NCI-H446 (cell line): ENCODE results near the gene MRS2.

Experiments used
- DNase-seq, 2 experiments: peaks; one replicate each; lab custom pipeline; 2025; lab: John Stamatoyannopoulos, UW

The MRS2 gene

GRCh38 chr6:24431045-24431451 lies 28.3 kb downstream of the MRS2 start:
- peak; percentile 11 to 32 for DNase-seq

- no peak for DNase-seq
Measured at GRCh38 chr6:24432611-24433010, 29.9 kb downstream of the MRS2 start.

DNA sequence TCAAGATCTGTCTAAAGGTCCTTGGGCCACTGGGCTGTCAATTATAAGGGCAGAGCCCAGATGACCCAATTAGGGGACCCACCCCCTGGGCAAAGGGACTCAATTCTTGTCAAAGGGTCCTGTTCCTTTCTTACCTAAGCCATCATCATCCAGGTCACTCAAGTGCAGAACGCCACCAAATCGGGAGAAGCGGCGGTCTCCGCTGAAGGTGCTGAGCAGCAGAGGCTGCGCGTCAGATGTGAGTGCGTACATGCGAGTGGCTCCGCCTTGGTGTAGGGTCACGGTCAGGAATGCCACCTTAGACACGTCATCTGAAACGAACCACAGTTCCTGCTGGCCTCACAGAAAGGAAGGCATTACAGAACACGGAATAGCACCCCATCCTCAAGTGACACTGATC lies 34.2 kb downstream of the MRS2 start:
- DNase-seq = no peak

DNA sequence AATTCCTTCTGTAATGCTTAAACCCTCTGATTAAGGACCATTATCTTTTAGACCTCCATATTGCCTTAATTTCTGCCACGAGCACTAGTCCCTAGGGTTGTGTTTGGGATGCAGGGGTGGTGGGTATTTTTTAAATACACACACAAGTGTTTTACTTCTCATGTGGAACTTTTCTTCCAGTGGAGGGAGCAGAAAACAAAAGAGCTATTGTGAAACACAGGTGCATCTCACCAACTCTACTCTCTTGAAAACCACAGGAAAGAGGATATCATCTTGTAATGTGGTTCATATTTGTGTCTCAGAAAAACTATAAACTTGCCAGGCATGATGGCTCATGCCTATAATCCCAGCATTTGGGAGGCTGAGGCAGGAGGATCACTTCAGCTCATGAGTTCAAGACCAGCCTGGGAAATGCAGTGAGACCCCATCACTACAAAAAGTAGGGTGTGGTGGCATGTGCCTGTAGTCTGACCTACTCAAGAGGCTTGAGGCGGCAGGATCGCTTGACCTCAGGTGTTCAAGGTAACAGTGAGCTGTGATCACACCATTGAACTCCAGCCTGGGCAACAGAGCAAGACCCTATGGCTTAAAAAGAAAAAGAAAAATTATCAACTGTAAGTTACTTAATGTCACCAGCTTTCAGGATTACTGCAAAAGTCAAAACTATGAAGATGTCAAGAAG lies 37.3 kb downstream of the MRS2 start:
- DNase-seq = no peak

- no peak for DNase-seq
Measured at GRCh38 chr6:24440897-24441598, 38.3 kb downstream of the MRS2 start.

GRCh38 chr6:24441599-24441904 lies 38.8 kb downstream of the MRS2 start:
- DNase-seq = no peak

DNA sequence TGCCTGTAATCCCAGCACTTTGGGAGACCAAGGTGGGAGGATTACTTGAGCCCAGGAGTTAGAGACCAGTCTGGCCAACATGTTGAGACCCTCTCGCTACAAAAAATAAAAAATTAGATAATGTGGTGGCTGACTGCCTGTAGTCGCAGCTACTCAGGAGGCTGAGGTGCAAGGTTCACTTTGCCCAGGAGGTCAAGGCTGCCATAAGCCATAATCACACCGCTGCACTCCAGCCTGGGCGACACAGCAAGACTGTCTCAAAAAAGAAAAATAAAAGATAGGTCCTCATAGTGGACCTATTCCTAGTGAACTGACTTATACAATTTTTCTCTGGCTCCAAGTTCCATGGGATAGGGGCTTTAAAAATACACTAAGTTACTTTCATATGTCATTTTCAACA lies 41.9 kb downstream of the MRS2 start:
- no peak for DNase-seq

DNA sequence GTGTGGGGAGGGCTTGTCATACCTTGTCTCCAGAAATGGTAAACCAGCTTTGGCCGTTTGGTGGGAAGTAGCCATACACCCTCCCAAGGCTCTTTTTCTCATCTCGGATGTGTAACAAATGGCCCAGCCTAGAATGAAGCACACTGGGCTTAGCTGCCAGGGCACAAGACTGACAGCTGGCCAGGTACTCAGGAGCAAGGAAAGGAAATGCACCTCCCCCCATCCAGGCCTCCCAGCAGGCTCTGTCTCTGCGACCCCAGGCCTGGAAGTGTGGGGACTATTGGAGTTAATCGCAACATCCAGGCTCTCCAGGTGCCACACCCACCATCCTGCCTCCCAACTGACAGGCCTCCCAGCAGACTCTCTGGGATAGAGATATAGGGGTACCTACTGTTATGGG lies 43.0 kb downstream of the MRS2 start:
- no peak for DNase-seq

DNA sequence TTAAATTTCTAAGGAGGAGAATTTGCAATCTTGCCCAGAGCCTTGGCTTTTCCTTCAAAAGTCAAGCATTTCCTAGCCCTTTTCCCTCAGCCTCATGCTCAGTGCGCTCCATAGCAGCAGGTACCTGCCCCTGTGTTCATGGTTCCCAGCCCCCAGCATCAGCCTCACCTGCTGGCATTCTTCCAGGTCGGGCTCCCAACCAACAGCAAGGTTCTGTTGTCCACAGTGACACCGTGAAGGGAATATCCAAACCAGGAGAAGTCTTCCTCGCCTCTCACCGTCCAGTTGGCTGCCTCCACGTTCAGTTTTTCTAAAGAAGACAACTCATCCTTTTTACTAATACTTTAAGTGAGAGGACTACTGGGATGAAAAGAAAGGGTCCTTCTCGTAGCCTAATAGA lies 43.9 kb downstream of the MRS2 start:
- DNase-seq = no peak

- no peak for DNase-seq
Measured at GRCh38 chr6:24448396-24448795, 45.7 kb downstream of the MRS2 start.

DNA sequence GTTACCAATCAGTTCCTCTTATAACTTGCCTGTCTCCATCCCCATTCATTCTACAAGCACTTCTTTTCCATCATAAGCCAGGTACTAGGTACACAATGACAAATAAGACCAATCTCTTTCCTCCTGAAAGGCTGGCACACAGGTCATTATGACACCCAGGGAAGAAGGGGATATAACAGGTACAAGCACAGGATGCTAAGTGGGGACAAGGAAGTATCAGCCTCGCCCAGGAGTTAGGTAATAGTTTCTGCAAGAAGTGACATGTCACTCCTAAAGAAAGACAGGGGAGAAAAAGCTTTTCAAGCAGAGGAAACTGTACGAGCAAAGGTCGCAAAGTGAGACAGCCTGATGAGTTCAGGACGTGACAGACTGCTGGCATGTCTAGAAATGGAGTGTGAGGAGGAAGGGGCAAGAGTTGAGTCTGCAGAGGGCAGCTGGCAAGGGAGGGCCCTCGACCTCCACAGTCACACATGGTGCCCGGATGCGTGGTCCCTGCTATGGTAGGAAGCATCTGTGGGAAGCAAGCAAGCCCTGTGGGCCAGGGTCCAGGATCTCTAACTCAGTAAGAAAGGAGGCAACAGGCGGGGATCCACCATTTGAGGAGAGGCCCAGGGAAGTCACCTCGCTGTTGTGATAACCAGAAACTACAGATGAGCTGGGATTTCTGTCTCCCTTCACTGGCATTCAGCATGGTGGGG lies 46.2 kb downstream of the MRS2 start:
- no peak for DNase-seq

DNA sequence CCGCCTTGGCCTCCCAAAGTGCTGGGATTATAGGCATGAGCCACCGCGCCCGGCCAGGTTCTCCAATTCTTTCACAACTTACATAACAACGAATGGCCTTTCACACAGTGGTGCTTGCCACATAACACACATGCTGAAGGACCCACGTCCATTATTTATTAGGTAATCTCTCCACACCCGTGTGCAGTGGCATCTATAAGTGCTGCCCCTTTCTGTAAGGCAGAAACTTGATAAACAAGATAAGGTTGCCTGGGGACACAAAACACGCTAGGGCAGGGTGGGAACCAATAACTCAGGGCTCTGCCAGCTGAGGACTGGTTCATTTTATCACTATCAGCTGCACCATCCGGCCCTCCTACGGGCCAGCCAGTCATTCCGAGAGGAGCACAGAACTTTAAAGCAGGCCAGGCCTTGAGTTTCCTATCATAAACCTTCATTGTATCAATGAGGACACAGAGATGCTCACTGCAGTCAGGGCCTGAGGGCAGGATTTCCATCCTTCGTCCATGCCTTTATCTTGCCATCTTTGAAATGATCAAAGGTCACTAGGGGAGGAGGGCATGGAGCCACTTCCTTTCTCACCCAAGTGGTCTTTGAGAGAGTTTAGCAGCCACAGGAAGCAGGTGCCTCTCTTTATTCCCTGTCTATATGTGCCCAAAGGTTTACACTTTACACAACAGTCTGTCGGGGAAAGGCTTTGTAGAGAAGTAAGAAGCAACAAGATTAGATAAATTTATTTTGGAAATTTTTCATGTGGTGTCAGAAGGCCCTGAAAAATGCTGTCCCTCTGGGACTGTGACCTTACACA lies 49.0 kb downstream of the MRS2 start:
- DNase-seq = no peak

DNA sequence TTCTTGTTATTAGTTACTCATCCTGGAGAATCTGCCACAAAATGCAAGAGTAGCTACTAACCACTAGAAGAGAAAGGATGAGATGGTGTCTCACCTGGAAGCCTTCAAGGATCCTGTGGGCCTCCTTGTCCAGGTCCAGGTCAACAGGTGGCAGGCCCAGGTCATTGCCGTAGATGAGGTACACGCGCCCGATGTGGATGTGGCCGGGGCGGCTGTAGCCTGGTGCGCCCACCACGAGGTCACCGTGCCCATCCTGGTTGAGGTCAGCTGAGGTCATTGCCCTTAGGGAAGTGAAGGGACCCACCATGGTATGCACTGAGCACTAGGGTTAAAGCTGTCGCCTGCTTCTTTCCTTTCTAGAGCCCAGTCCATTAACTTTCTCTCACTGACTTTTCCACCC lies 51.2 kb downstream of the MRS2 start:
- DNase-seq = no peak

DNA sequence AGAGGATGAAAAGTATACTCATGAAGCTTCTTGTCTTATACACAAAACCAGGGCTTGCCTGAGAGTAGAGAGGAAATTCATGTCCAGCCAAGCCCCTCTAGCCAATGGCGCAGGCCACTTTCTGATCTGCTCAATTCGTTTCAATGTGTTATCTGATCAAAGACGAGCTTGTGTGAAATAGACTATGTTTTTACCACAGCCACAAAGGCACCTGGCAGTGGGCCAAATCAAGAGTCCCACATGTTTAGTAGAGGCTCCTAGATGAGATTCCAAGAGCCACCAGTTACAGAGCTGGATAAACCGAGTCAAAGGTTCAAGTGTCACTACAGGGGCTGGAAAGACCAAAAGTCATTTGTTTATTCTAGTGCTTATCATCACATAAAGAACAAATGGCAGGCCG lies 51.7 kb downstream of the MRS2 start:
- no peak for DNase-seq

DNA sequence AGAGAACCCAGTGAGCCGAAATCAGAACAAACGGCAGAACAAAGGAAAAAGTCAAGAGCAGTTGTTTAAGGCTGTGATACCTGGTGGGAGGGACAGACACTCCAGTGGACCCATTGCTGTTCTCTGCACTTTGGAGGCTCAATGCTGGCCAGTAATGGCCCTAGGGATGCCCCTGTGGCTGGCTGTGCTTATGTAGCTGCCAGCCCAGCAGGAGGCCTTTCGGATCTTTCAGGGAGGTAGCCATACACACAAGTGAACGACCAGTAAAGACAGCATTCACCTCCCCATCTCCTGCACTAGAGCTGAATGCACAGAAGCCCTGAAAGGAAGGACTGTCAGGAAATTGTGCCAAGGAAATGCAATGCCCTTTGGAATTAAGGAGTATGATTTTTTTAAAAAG lies 52.3 kb downstream of the MRS2 start:
- no peak for DNase-seq

DNA sequence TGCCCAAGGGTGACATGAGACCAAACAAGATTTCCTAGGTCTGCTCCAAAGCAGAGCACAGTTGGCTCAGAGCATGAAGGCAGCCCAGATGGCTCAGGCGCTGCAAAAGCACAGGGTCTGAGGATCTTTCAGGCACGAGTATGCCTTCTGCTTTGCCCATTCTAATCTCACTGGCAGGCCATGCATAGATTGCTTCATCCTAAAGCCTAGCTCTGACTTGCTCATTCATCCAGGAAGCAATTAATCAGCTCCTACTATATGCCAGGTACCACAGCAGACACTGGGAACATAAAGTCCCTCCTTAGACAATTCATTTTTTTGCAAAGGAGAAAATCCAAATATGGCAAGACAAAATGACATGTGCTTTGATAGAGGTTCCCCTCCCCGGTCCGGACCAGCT lies 55.4 kb downstream of the MRS2 start:
- DNase-seq = peak in 1 of 2 experiments; percentile 26

- no peak for DNase-seq
Measured at GRCh38 chr6:24458941-24459340, 56.2 kb downstream of the MRS2 start.

DNA sequence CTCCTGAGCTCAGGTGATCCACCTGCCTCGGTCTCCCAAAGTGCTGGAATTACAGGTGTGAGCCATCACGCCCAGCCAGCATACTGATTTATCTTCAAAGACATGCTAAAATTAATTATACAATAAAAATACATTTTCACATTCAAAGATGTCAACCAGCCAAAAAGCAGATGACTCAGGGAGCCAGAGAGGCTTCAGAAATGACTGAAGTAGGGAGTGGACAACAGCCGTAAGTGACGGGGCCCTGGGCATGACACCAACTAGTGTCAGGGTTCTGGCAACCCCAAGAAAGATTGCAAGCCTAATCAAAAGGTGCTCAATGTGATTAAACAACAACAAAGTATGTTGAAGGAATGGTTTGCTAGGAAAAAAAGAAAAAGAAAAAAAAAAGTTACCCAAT lies 58.2 kb downstream of the MRS2 start:
- DNase-seq = no peak

DNA sequence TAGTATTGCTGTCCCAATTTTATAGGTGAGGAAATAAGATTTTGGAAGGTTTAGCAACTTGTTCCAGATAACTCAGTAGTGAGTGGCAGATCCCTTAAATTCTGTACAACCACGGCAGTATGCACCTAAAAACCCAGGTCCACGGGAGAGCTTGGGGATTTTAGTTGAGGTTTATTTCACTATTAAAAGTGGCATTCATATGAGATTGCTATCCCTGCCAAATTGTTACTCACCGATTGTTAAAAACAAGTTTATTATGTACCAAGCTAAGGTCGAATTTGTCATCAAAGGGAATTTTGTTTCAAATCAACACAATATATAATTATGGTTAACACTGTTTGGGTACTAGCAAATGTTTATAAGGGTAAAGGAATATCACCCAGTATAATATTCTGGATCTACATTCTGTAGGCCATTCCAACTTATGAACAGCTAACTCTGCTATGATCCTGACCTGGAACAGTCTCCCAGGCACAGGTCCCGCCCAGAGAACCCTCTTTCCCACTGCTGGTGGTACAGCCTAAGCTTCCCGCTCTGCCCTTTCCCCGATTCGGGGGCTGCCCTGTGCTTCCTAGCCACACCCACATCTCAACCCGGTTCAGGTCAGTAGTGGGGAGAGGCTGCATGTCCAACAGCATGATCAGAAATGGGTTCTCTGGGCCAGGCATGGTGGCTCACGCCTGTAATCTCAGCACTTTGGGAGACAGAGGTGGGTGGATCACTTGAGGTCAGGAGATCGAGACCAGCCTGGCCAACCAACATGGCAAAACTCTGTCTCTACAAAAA lies 61.7 kb downstream of the MRS2 start:
- DNase-seq = no peak

DNA sequence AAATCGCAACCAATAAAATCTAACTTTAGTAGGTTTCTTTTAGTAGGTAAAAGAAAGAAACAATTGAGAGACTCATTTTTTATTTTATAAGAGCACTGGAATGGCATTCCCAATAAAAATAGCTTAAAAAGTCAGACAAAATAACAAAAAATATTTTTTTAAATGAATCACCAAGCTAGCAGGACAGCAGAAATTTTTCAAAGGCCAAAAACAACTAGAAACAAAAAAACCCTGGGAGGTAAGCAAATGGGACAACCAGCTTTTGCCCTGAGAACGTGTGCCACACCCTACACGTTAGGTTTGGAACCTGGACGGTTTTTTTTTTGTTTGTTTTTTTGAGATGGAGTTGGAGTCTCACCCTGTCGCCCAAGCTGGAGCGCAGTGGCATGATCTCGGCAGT lies 67.1 kb downstream of the MRS2 start:
- DNase-seq = no peak

DNA sequence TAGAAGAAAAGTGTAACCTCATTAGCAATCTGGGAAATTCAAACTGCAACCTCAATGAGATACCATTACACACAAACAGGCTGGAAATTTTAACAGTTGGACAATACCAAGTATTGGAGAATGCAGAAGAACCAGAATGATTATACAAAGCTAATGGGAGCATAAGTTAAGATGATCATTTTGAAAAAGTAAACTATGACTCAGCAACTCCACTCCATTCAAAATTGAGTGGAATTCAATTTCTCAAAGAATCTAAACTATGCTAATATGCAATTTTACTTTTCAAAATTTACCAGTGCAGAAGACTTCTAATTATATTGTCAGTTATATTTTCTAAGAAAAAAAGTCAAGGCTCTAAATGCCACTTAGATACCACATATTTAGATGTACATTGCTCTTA lies 69.4 kb downstream of the MRS2 start:
- no peak for DNase-seq
